RPMI8226 (cell line): Measurements from ENCODE around the gene PRX.
"Not testable (repeated sequence)": the region's sequence is repeated elsewhere in the genome, so short reads cannot be mapped to it uniquely, and the experiment has no call there.

Source experiments
- DNase-seq: peaks from one replicate; pipeline ENCODE4 v3.0.0-alpha.2; 2015

The PRX gene

GRCh38 chr19:40411958-40412499, 1.1 kb downstream of the PRX start:
- DNase-seq, result no peak

- peak; percentile 85 for DNase-seq
Measured at GRCh38 chr19:40411125-40411842, 1.9 kb downstream of the PRX start.

- peak; percentile 52 for DNase-seq
Measured at GRCh38 chr19:40410030-40410389, 3.2 kb downstream of the PRX start.

GRCh38 chr19:40408598-40408925, 4.6 kb downstream of the PRX start:
- not testable (repeated sequence) for DNase-seq

GRCh38 chr19:40407714-40408597, 5.2 kb downstream of the PRX start:
- DNase-seq, result no peak

- peak; percentile 89 for DNase-seq
Measured at GRCh38 chr19:40403262-40403984, 9.8 kb downstream of the PRX start.

- no peak for DNase-seq
Measured at GRCh38 chr19:40400559-40400958, 12.6 kb downstream of the PRX start.

- no peak for DNase-seq
Measured at GRCh38 chr19:40398417-40399131, 14.6 kb downstream of the PRX start.

GRCh38 chr19:40397568-40397906, 15.6 kb downstream of the PRX start:
- DNase-seq, result no peak

GRCh38 chr19:40396886-40397567, 16.2 kb downstream of the PRX start:
- DNase-seq, result no peak

GRCh38 chr19:40395956-40396355, 17.2 kb downstream of the PRX start:
- DNase-seq, result peak; percentile 49

GRCh38 chr19:40394816-40395210, 18.4 kb downstream of the PRX start:
- DNase-seq, result no peak

- DNase-seq, result no peak
Measured at GRCh38 chr19:40393894-40394815, 19.0 kb downstream of the PRX start.

- DNase-seq, result no peak
Measured at GRCh38 chr19:40392894-40393517, 20.2 kb downstream of the PRX start.

- DNase-seq, result no peak
Measured at GRCh38 chr19:40392123-40392522, 21.1 kb downstream of the PRX start.

- no peak for DNase-seq
Measured at GRCh38 chr19:40390084-40390742, 23.0 kb downstream of the PRX start, which contains the start of gene HIPK4. HIPK4 (minus strand) TSS chr19:40390181; CDS start chr19:40389902, 279 bp downstream.

- no peak for DNase-seq
Measured at GRCh38 chr19:40389404-40390083, 23.6 kb downstream of the PRX start.

- no peak for DNase-seq
Measured at GRCh38 chr19:40388481-40388880, 24.7 kb downstream of the PRX start.

GRCh38 chr19:40387155-40387554, 26.0 kb downstream of the PRX start:
- DNase-seq, result no peak
